Natural killer cell (primary cell): ENCODE data around the gene SLC25A11. TPM values are rescaled to one million over a fixed set of nuclear protein-coding genes. Genes with fewer than 3 reads are reported as not detected.

Experiments
- ATAC-seq, 3 donors: fragments of 150-1000 bp in 2 of 3; fragments of 200-7000 bp in 1 of 3; cut with Tn5 transposase; 1 replicate in 1 of 3; 2 replicates in 2 of 3; pipeline ENCODE4 v1.10.0; 2021; ENCODE audit warnings: mild to moderate bottlenecking in 2 of 3, moderate library complexity in 2 of 3
- DNase-seq, 2 donors: peaks; one replicate each; pipeline versions ENCODE4 v3.0.0 to v3.0.0-alpha.2; 2013 to 2021; ENCODE audit warnings: mixed read lengths in 1 of 2
- H3K27ac ChIP-seq: one replicate; pipeline ENCODE4 v1.5.1; 2013; ENCODE audit warnings: mild to moderate bottlenecking, low read length
- H3K27me3 ChIP-seq: one replicate; pipeline ENCODE4 v1.6.1; 2013; ENCODE audit warnings: low read length; ENCODE audit not compliant: control insufficient read depth, insufficient read depth
- H3K36me3 ChIP-seq: one replicate; pipeline ENCODE4 v1.6.1; 2013; ENCODE audit warnings: low read length; ENCODE audit not compliant: control insufficient read depth, insufficient read depth
- H3K4me1 ChIP-seq: one replicate; pipeline ENCODE4 v1.6.1; 2013; ENCODE audit warnings: low read length; ENCODE audit not compliant: control insufficient read depth, insufficient read depth
- H3K4me3 ChIP-seq: one replicate; pipeline ENCODE4 v1.5.1; 2013; ENCODE audit warnings: low read length
- H3K9me3 ChIP-seq: one replicate; pipeline ENCODE4 v1.6.1; 2013; ENCODE audit warnings: low read length; ENCODE audit not compliant: control insufficient read depth, insufficient read depth
- H3K27ac Mint-ChIP-seq, 2 donors: one replicate each; pipeline ENCODE4 v1.8.0; 2022; ENCODE audit warnings: mild to moderate bottlenecking in 2 of 2, mixed read lengths in 2 of 2, moderate library complexity in 1 of 2
- H3K27me3 Mint-ChIP-seq, 2 donors: one replicate each; pipeline ENCODE4 v1.8.0; 2022; ENCODE audit warnings: low read depth in 2 of 2, mixed read lengths in 2 of 2
- H3K36me3 Mint-ChIP-seq: one replicate; pipeline ENCODE4 v1.8.0; 2022; ENCODE audit warnings: mixed read lengths
- H3K4me1 Mint-ChIP-seq, 2 donors: one replicate each; pipeline ENCODE4 v1.8.0; 2022; ENCODE audit warnings: mixed read lengths in 2 of 2
- H3K4me3 Mint-ChIP-seq: one replicate; pipeline ENCODE4 v1.8.0; 2022; ENCODE audit warnings: mild to moderate bottlenecking, moderate library complexity, mixed read lengths
- H3K9me3 Mint-ChIP-seq, 2 donors: one replicate each; pipeline ENCODE4 v1.8.0; 2022; ENCODE audit warnings: mixed read lengths in 2 of 2
- CTCF ChIP-seq: fragments of 200-600 bp; IDR thresholded peaks from one replicate; pipeline ENCODE4 v1.8.0; 2022; ENCODE audit warnings: antibody characterized with exemption
- WGBS: methylation state at CpG from one replicate; pipeline ENCODE4 v1.1.7; 2013; ENCODE audit warnings: missing lambda C conversion rate; ENCODE audit not compliant: insufficient coverage; 5-methylcytosine and 5-hydroxymethylcytosine counted together
- intact Hi-C: fragments of 100-400 bp; cut with micrococcal nuclease; formaldehyde crosslinking; loops from one replicate; pipeline ENCODE4 v1.14.2; 2022
- total RNA-seq, 4 donors: library from RNA; stranded (reverse); fragments of 120-200 nt in 1 of 4; gene quantifications; one replicate each; pipeline versions ENCODE4 v1.2.3 to v1.2.4, GENCODE V29; 2013 to 2022

Gene SLC25A11
- total RNA-seq, 3 donors from 2014 or later (not counting 1 experiment from before 2014, with no cell fraction given), result 34.7 to 47.5 (median 42.5) TPM

- Histone ChIP-seq H3K27ac (peak overlapping the region; percentile 86), H3K4me3 (peak overlapping the region; percentile 89), H3K27me3 (no peaks in the 10 kb centered on the region), H3K36me3 (peaks cover 12% of the 10 kb centered on the region), H3K4me1 (peaks cover 32% of the 10 kb centered on the region), H3K9me3 (no peaks in the 10 kb centered on the region)
- intact Hi-C loops, result loop anchor here (1.0 to 2.0 kb wide), 3 partner anchors 19 to 64 kb away; partner anchors contain the start of genes CHRNE, PFN1, RNF167 and SLC25A11
- Mint-ChIP-seq H3K27ac (no peak overlapping the region), H3K9me3 (no peaks in the 10 kb centered on the region), H3K27me3 (no peaks in the 10 kb centered on the region), H3K4me3 (no peak overlapping the region), H3K36me3 (no peaks in the 10 kb centered on the region), H3K4me1 (peaks cover 4 to 13% of the 10 kb centered on the region in 2 donors)
- ATAC-seq (peak; percentile 78 to 93 (median 86)), DNase-seq (peak; percentile 87 to 98)
- no peak for TF ChIP-seq CTCF
- WGBS, result 0% methylated on average over 39 of the region's 42 CpGs
Observed at GRCh38 chr17:4966844-4967538, 27.1 kb upstream of the SLC25A11 start.

- 96% methylated on average over 12 of the region's 15 CpGs for WGBS
- H3K36me3 ChIP-seq, result peaks cover 14% of the 10 kb centered on the region
- no peak for DNase-seq
- H3K27me3 Mint-ChIP-seq, result no peaks in the 10 kb centered on the region
- H3K9me3 ChIP-seq, result no peaks in the 10 kb centered on the region
- H3K9me3 Mint-ChIP-seq, result no peaks in the 10 kb centered on the region
- intact Hi-C loops, result no loop called here
- peak overlapping the region; percentile 17 for H3K4me3 Mint-ChIP-seq
- peaks cover 32% of the 10 kb centered on the region for H3K4me1 ChIP-seq
- peaks cover 4 to 13% of the 10 kb centered on the region in 2 donors for H3K4me1 Mint-ChIP-seq
- no peaks in the 10 kb centered on the region for H3K36me3 Mint-ChIP-seq
- no peak overlapping the region for H3K27ac ChIP-seq
- ATAC-seq, result no peak
- no peak overlapping the region for H3K4me3 ChIP-seq
- no peak for TF ChIP-seq CTCF
- H3K27me3 ChIP-seq, result no peaks in the 10 kb centered on the region
- no peak overlapping the region for H3K27ac Mint-ChIP-seq
Observed at GRCh38 chr17:4965311-4965986, 25.6 kb upstream of the SLC25A11 start.

- no peaks in the 10 kb centered on the region for H3K9me3 Mint-ChIP-seq
- no peaks in the 10 kb centered on the region for H3K27me3 ChIP-seq
- no peaks in the 10 kb centered on the region for H3K27me3 Mint-ChIP-seq
- H3K9me3 ChIP-seq, result no peaks in the 10 kb centered on the region
- no peak for ATAC-seq
- H3K36me3 Mint-ChIP-seq, result no peaks in the 10 kb centered on the region
- 98% methylated on average over 8 of the region's 9 CpGs for WGBS
- H3K27ac ChIP-seq, result no peak overlapping the region
- no peak for DNase-seq
- H3K4me3 ChIP-seq, result no peak overlapping the region
- TF ChIP-seq CTCF, result no peak
- H3K4me3 Mint-ChIP-seq, result no peak overlapping the region
- H3K4me1 Mint-ChIP-seq, result peaks cover 4 to 9% of the 10 kb centered on the region in 2 donors
- H3K4me1 ChIP-seq, result peaks cover 6% of the 10 kb centered on the region
- intact Hi-C loops, result no loop called here
- no peak overlapping the region for H3K27ac Mint-ChIP-seq
- H3K36me3 ChIP-seq, result peaks cover 16% of the 10 kb centered on the region
Observed at GRCh38 chr17:4960279-4960922, 20.6 kb upstream of the SLC25A11 start.
